MM.1S (cell line): Measurements from ENCODE around the gene KRTAP6-3.

Experiments
- DNase-seq: peaks from one replicate; pipeline ENCODE4 v3.0.0-alpha.2; 2015
- H2AFZ ChIP-seq: fragments of 300-600 bp; sonication (generic); 2 replicates; pipeline ENCODE4 v1.6.0; 2016; ENCODE audit warnings: antibody characterized with exemption, low read length
- H3F3A ChIP-seq: fragments of 300-600 bp; sonication (generic); 2 replicates; pipeline ENCODE4 v1.6.1; 2016; ENCODE audit warnings: mild to moderate bottlenecking, antibody characterized with exemption, low read length, moderate library complexity, mixed read lengths; ENCODE audit not compliant: insufficient read depth
- H3K27ac ChIP-seq: fragments of 300-600 bp; sonication (generic); 2 replicates; pipeline ENCODE4 v1.5.1; 2016; ENCODE audit warnings: mild to moderate bottlenecking, low read length
- H3K27me3 ChIP-seq: fragments of 300-600 bp; sonication (generic); replicated peaks from 2 replicates; pipeline ENCODE4 v1.6.0; 2016; ENCODE audit warnings: low read length; ENCODE audit not compliant: insufficient read depth
- H3K36me3 ChIP-seq: fragments of 300-600 bp; sonication (generic); replicated peaks from 2 replicates; pipeline ENCODE4 v1.6.1; 2016; ENCODE audit warnings: mild to moderate bottlenecking, low read length, mixed read lengths; ENCODE audit not compliant: insufficient read depth
- H3K4me1 ChIP-seq: fragments of 300-600 bp; sonication (generic); 2 replicates; pipeline ENCODE4 v1.6.1; 2016; ENCODE audit warnings: low read length, mixed read lengths
- H3K4me2 ChIP-seq: fragments of 300-600 bp; sonication (generic); 2 replicates; pipeline ENCODE4 v1.6.0; 2016; ENCODE audit warnings: low read depth, low read length
- H3K4me3 ChIP-seq: fragments of 300-600 bp; sonication (generic); 2 replicates; pipeline ENCODE4 v1.5.1; 2016; ENCODE audit warnings: low read length, mixed read lengths
- H3K79me2 ChIP-seq: fragments of 300-600 bp; sonication (generic); 2 replicates; pipeline ENCODE4 v1.6.1; 2016; ENCODE audit warnings: mixed run types, low read length, mixed read lengths
- H3K9ac ChIP-seq: fragments of 300-600 bp; sonication (generic); 2 replicates; pipeline ENCODE4 v1.6.1; 2016; ENCODE audit warnings: low read length, mixed read lengths
- H3K9me2 ChIP-seq: fragments of 300-600 bp; sonication (generic); replicated peaks from 2 replicates; pipeline ENCODE4 v1.6.1; 2016; ENCODE audit warnings: mild to moderate bottlenecking, low read length, mixed read lengths; ENCODE audit not compliant: insufficient read depth
- H3K9me3 ChIP-seq: fragments of 300-600 bp; sonication (generic); replicated peaks from 2 replicates; pipeline ENCODE4 v1.6.1; 2016; ENCODE audit warnings: mild to moderate bottlenecking, low read length, mixed read lengths; ENCODE audit not compliant: insufficient read depth
- H4K20me1 ChIP-seq: fragments of 300-600 bp; sonication (generic); 2 replicates; pipeline ENCODE4 v1.6.1; 2016; ENCODE audit warnings: mild to moderate bottlenecking, low read length, moderate library complexity, mixed read lengths; ENCODE audit not compliant: insufficient read depth
- EZH2 ChIP-seq: fragments of 300-600 bp; sonication (generic); optimal IDR thresholded peaks from 2 replicates; pipeline ENCODE3; 2017; ENCODE audit warnings: low read depth, mild to moderate bottlenecking, antibody characterized with exemption, low read length, mixed read lengths
- EZH2phosphoT487 ChIP-seq: fragments of 300-600 bp; sonication (generic); IDR thresholded peaks from 2 replicates; pipeline ENCODE4 v1.6.1; 2018; ENCODE audit warnings: antibody characterized with exemption, low read length
- TF ChIP-seq, protein P1 (sequence below): fragments of 300-600 bp; sonication (generic); IDR thresholded peaks from 2 replicates; pipeline ENCODE4 v1.5.1; 2016; ENCODE audit warnings: antibody characterized with exemption, low read length, mixed read lengths

The KRTAP6-3 gene

DNA sequence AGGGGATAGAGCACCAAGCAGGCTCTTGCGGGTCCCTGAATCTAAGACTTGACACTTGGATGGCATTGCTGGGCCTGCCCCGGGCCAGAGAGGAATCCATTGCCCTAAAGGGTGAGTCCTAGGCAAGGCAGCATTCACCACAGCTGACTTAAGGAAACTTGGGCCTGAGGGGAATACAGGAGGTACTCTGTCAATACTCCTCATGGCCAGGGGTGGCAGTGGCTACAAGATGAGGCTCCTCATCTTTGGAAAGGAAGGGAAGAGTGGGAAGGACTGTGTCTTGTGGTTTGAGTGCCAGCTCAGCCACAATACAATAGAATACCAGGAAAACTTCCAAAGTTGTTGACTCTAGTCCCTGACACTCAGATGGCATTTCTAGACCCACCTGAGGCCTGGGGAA, 13.7 kb downstream of the KRTAP6-3 start:
- H3K9ac ChIP-seq: no peak overlapping the region
- no peaks in the 10 kb centered on the region for H3K27me3 ChIP-seq
- H3K9me3 ChIP-seq: no peaks in the 10 kb centered on the region
- no peak overlapping the region for H3K27ac ChIP-seq
- H3K79me2 ChIP-seq: no peaks in the 10 kb centered on the region
- H4K20me1 ChIP-seq: no peaks in the 10 kb centered on the region
- no peaks in the 10 kb centered on the region for H3K9me2 ChIP-seq
- TF ChIP-seq, protein P1, sequence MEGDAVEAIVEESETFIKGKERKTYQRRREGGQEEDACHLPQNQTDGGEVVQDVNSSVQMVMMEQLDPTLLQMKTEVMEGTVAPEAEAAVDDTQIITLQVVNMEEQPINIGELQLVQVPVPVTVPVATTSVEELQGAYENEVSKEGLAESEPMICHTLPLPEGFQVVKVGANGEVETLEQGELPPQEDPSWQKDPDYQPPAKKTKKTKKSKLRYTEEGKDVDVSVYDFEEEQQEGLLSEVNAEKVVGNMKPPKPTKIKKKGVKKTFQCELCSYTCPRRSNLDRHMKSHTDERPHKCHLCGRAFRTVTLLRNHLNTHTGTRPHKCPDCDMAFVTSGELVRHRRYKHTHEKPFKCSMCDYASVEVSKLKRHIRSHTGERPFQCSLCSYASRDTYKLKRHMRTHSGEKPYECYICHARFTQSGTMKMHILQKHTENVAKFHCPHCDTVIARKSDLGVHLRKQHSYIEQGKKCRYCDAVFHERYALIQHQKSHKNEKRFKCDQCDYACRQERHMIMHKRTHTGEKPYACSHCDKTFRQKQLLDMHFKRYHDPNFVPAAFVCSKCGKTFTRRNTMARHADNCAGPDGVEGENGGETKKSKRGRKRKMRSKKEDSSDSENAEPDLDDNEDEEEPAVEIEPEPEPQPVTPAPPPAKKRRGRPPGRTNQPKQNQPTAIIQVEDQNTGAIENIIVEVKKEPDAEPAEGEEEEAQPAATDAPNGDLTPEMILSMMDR: no peak
- TF ChIP-seq EZH2phosphoT487 (no peak), EZH2 (no peak)
- no peak overlapping the region for H2AFZ ChIP-seq
- H3K36me3 ChIP-seq: no peaks in the 10 kb centered on the region
- H3K4me3 ChIP-seq: no peak overlapping the region
- DNase-seq: no peak
- no peaks in the 10 kb centered on the region for H3F3A ChIP-seq
- no peak overlapping the region for H3K4me2 ChIP-seq
- peaks cover 5% of the 10 kb centered on the region; the same call in 1 of the 2 replicates for H3K4me1 ChIP-seq

DNA sequence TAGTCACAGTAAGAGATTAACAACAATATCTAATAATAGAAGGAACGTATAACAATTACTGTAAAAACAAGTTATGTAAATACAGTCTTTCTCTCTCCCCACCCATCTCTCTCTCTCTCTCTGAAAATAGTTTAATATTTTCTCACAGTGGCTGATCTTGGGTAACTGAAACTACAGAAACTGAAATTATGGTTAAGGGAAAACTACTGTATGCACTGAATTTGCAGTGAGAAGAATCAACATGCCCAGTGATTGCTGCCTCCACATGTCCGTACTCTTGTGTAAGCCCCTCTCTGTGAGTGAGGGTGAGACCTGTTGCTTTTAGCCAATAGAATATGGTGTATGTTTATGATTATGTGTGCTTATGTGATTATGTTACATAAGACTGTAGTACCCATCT, 19.9 kb downstream of the KRTAP6-3 start:
- H3K36me3 ChIP-seq: no peaks in the 10 kb centered on the region
- no peak overlapping the region for H2AFZ ChIP-seq
- no peaks in the 10 kb centered on the region for H4K20me1 ChIP-seq
- no peaks in the 10 kb centered on the region for H3K9me2 ChIP-seq
- TF ChIP-seq EZH2phosphoT487 (no peak), EZH2 (no peak)
- TF ChIP-seq, protein P1: no peak
- H3K79me2 ChIP-seq: no peaks in the 10 kb centered on the region
- no peaks in the 10 kb centered on the region for H3K27me3 ChIP-seq
- H3F3A ChIP-seq: no peaks in the 10 kb centered on the region
- H3K9me3 ChIP-seq: no peaks in the 10 kb centered on the region
- H3K9ac ChIP-seq: no peak overlapping the region
- peak; percentile 53 for DNase-seq
- H3K4me1 ChIP-seq: peaks cover 9% of the 10 kb centered on the region
- no peak overlapping the region for H3K4me3 ChIP-seq
- H3K27ac ChIP-seq: no peak overlapping the region
- peak overlapping the region; percentile 24; the same call in 1 of the 2 replicates for H3K4me2 ChIP-seq

DNA sequence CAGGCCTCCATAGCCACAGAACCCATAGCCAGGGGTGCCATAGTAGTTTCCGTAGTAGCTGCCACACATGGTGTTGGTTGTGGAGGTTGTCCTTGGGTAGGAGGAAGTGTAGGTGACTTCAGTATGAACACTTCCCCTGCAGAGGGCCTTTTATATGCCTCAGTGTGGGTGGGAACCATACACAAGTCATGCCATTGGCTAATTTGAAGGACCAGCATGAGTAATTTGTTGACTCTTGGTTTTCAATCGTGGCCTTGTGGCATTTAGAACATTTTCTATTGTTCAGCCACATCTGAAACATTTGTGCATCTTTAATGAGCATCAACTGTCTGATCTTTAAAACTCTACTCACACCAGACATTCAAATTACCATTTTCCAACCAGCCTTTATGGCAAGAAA, 21.6 kb downstream of the KRTAP6-3 start, which contains the start of gene KRTAP6-1:
KRTAP6-1 (minus strand) TSS at position 95 of the 400 bp plus-strand sequence; CDS start at position 69, 26 bp downstream.
- TF ChIP-seq EZH2 (no peak), EZH2phosphoT487 (no peak)
- TF ChIP-seq, protein P1: no peak
- H3K4me1 ChIP-seq: peaks cover 9% of the 10 kb centered on the region
- no peaks in the 10 kb centered on the region for H3K27me3 ChIP-seq
- no peaks in the 10 kb centered on the region for H3K79me2 ChIP-seq
- H3K9ac ChIP-seq: no peak within 1 kb of the TSS
- no peaks in the 10 kb centered on the region for H3K9me2 ChIP-seq
- H2AFZ ChIP-seq: no peak within 1 kb of the TSS
- no peak for DNase-seq
- no peaks in the 10 kb centered on the region for H3F3A ChIP-seq
- no peaks in the 10 kb centered on the region for H4K20me1 ChIP-seq
- no peaks in the 10 kb centered on the region for H3K36me3 ChIP-seq
- no peak within 1 kb of the TSS for H3K4me3 ChIP-seq
- no peak within 1 kb of the TSS for H3K4me2 ChIP-seq
- H3K9me3 ChIP-seq: no peaks in the 10 kb centered on the region
- H3K27ac ChIP-seq: no peak within 1 kb of the TSS
